HepG2 (cell line): ENCODE data around the gene SLC1A4. TPM values are rescaled to one million over a fixed set of nuclear protein-coding genes. Genes with fewer than 3 reads are reported as not detected.

Experiments used
- ATAC-seq: fragments of 200-7000 bp; cut with Tn5 transposase; 3 replicates; pipeline ENCODE4 v1.9.1; 2020; ENCODE audit warnings: mild to moderate bottlenecking, moderate library complexity
- BruUV-seq: library from RNA; stranded (reverse); fragments of 400-500 nt; replicated peaks from 2 replicates; lab custom pipeline; 2021; lab: Mats Ljungman, UMichigan
- CTCF ChIA-PET: fragments of 300-600 bp; formaldehyde crosslinking; extraction: SDS; loops from one replicate; lab custom pipeline; 2021; ENCODE audit warnings: low total read pairs, inconsistent platforms, low intra/inter-chr PET ratio; lab: Yijun Ruan, JAX
- POLR2A ChIA-PET: fragments of 350-600 bp; sonication (Branson Sonifier 250); formaldehyde crosslinking; loops from one replicate; lab custom pipeline; 2020; ENCODE audit warnings: antibody characterized with exemption, inconsistent platforms; lab: Yijun Ruan, JAX
- DNase-seq: peaks from one replicate; pipeline ENCODE4 v3.0.0-alpha.2; 2015; ENCODE audit warnings: low spot score
- FAIRE-seq: peaks from 3 replicates; lab custom pipeline; 2011; peaks lifted over from hg19 to GRCh38; lab: Jason Lieb, UNC
- H2AFZ ChIP-seq: one replicate; pipeline ENCODE4 v1.6.1; 2011; ENCODE audit warnings: low read length, inconsistent platforms
- H3K27ac ChIP-seq: fragments of 300-600 bp; 3 replicates; pipeline ENCODE4 v1.8.0; 2011; ENCODE audit warnings: mixed run types, mild to moderate bottlenecking, mixed read lengths, low read length, inconsistent platforms; ENCODE audit not compliant: insufficient read depth; ENCODE audit errors: extremely low read length
- H3K27me3 ChIP-seq, 2 experiments: fragments of 200-600 bp in 1 of 2; 2 replicates in 1 of 2; 3 replicates in 1 of 2; pipeline versions ENCODE4 v1.6.0 to v1.8.0; 2011; ENCODE audit warnings: low read length in 2 of 2, mild to moderate bottlenecking in 2 of 2, moderate library complexity in 2 of 2, inconsistent platforms in 1 of 2; ENCODE audit not compliant: insufficient read depth in 2 of 2, control insufficient read depth in 1 of 2
- H3K36me3 ChIP-seq, 2 experiments: fragments of 200-600 bp in 1 of 2; replicated peaks in 1 of 2; 2 replicates in 1 of 2; 3 replicates in 1 of 2; pipeline versions ENCODE4 v1.5.1 to v1.8.0; 2011; ENCODE audit warnings: low read length in 2 of 2, inconsistent platforms in 1 of 2; ENCODE audit not compliant: insufficient read depth in 2 of 2, control insufficient read depth in 1 of 2
- H3K4me1 ChIP-seq: 2 replicates; pipeline ENCODE4 v1.5.1; 2012; ENCODE audit warnings: low read length, inconsistent platforms; ENCODE audit not compliant: insufficient read depth
- H3K4me2 ChIP-seq: 2 replicates; pipeline ENCODE4 v1.6.0; 2011; ENCODE audit warnings: low read depth, low read length, inconsistent platforms
- H3K4me3 ChIP-seq, 3 experiments: fragments of 200-600 bp in 1 of 3; sonication (generic), shearing (Covaris generic) in 1 of 3; replicated peaks in 1 of 3; 2 replicates each; pipeline ENCODE4 v1.5.1; 2011 to 2016; ENCODE audit warnings: low read length in 3 of 3, inconsistent platforms in 2 of 3, low read depth in 2 of 3, mild to moderate bottlenecking in 2 of 3, control low read depth in 1 of 3, mixed read lengths in 1 of 3; ENCODE audit not compliant: insufficient read depth in 1 of 3
- H3K79me2 ChIP-seq: one replicate; pipeline ENCODE4 v1.6.1; 2011; ENCODE audit warnings: low read length, inconsistent platforms; ENCODE audit not compliant: insufficient read depth
- H3K9ac ChIP-seq: 2 replicates; pipeline ENCODE4 v1.6.0; 2011; ENCODE audit warnings: mild to moderate bottlenecking, low read depth, low read length, inconsistent platforms; ENCODE audit not compliant: insufficient read depth
- H3K9me3 ChIP-seq: 2 replicates; pipeline ENCODE4 v1.5.1; 2012; ENCODE audit warnings: mild to moderate bottlenecking, low read length
- H4K20me1 ChIP-seq: 2 replicates; pipeline ENCODE4 v1.6.0; 2011; ENCODE audit warnings: inconsistent platforms, mild to moderate bottlenecking, low read length, moderate library complexity; ENCODE audit not compliant: insufficient read depth
- MEIS2 ChIP-seq: sonication (generic); formaldehyde crosslinking; IDR thresholded peaks from 2 replicates; pipeline ENCODE4 v1.9.0; 2021; ENCODE audit warnings: mild to moderate bottlenecking, missing genetic modification reagents
- WGBS: methylation state at CpG from one replicate; pipeline ENCODE4 v1.1.6; 2017; ENCODE audit warnings: low lambda C conversion rate; 5-methylcytosine and 5-hydroxymethylcytosine counted together
- in situ Hi-C: cut with HindIII; loops from 2 replicates; pipeline ENCODE4 v1.10.0; 2017; ENCODE audit warnings: low pct_unique_long_range_greater_than_20kb; ENCODE audit not compliant: extremely low pct_ligation_motif_present
- intact Hi-C: fragments of 100-400 bp; cut with micrococcal nuclease; formaldehyde crosslinking; loops from one replicate; pipeline ENCODE4 v1.10.0; 2022; ENCODE audit not compliant: unreplicated experiment
- polyA plus RNA-seq, 8 experiments: library from polyadenylated mRNA; depleted of rRNA in 3 of 8; stranded (reverse) in 7 of 8; unstranded in 1 of 8; fragments of >200 nt; fragmentation: Illumina TruSeq in 4 of 8; extraction: Trizol in 4 of 8; gene quantifications; 2 replicates each; pipeline versions ENCODE4 v1.2.1 to v1.2.3, GENCODE V29; 2011 to 2016; ENCODE audit warnings: low read depth in 4 of 8, missing spikeins in 1 of 8, mixed read lengths in 1 of 8; ENCODE audit not compliant: insufficient read depth in 1 of 8
- total RNA-seq, 5 experiments: library from RNA; depleted of rRNA; stranded (reverse); fragments of >200 nt; fragmentation: Illumina TruSeq; extraction: Trizol; gene quantifications; 2 replicates each; pipeline ENCODE4 v1.2.3, GENCODE V29; 2016; ENCODE audit warnings: low read depth in 1 of 5
- TF ChIP-seq, protein P1 (sequence below): sonication (generic); formaldehyde crosslinking; IDR thresholded peaks from 2 replicates; pipeline ENCODE4 v1.5.1; 2020; ENCODE audit warnings: mild to moderate bottlenecking, missing genetic modification reagents, moderate library complexity

Gene SLC1A4
- total and polyA plus RNA-seq, 2 of the 13 experiments (the other 11 are each of a cell fraction or from before 2014, with no cell fraction given) = 21.0 to 39.6 TPM

DNA sequence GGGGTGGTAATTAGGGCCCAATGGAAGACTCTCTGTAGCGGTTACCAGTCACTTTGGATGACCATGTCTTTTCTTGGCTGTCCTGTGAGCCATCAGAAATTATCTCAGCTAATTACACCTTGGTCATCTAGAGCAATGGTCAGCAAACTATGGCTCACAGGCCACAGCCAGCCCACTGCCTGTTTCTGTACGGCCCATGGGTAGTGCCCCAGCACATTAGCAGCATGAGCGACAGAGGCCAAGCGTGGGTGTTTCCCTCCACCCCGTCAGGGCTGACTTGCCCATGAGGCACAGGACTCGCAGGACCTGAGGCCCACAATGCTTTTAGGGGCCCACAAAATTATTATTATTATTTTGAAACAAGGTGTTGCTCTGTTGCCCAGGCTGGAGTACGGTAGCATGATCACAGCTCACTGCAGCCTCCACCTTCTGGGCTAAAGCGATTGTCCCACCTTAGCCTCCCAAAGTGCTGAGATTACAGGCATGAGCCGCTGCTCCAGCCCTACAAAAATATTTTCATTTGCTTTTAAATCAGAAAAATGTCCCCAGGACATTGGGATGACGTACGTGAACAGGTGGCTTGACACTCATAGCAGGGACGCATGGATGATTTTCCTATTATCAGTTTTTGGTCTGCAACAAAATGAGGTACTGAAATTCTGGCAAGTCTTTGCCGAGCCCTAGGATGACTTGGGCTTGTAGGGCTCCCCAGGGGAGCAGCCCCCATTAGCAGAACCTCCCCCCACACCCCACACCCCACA is 37.7 kb downstream of the SLC1A4 start:
- H3K27ac ChIP-seq = no peak overlapping the region
- H4K20me1 ChIP-seq = no peaks in the 10 kb centered on the region
- DNase-seq (no peak), ATAC-seq (no peak), FAIRE-seq (no peak)
- ChIA-PET POLR2A (interaction anchor here (1.0 to 1.2 kb wide), 3 partner anchors 38 to 109 kb away, joined by 3 read pairs; no protein-coding TSS in a partner anchor), CTCF (no interaction called here)
- TF ChIP-seq MEIS2 (CRISPR knock-in tag) = no peak
- TF ChIP-seq, protein P1, sequence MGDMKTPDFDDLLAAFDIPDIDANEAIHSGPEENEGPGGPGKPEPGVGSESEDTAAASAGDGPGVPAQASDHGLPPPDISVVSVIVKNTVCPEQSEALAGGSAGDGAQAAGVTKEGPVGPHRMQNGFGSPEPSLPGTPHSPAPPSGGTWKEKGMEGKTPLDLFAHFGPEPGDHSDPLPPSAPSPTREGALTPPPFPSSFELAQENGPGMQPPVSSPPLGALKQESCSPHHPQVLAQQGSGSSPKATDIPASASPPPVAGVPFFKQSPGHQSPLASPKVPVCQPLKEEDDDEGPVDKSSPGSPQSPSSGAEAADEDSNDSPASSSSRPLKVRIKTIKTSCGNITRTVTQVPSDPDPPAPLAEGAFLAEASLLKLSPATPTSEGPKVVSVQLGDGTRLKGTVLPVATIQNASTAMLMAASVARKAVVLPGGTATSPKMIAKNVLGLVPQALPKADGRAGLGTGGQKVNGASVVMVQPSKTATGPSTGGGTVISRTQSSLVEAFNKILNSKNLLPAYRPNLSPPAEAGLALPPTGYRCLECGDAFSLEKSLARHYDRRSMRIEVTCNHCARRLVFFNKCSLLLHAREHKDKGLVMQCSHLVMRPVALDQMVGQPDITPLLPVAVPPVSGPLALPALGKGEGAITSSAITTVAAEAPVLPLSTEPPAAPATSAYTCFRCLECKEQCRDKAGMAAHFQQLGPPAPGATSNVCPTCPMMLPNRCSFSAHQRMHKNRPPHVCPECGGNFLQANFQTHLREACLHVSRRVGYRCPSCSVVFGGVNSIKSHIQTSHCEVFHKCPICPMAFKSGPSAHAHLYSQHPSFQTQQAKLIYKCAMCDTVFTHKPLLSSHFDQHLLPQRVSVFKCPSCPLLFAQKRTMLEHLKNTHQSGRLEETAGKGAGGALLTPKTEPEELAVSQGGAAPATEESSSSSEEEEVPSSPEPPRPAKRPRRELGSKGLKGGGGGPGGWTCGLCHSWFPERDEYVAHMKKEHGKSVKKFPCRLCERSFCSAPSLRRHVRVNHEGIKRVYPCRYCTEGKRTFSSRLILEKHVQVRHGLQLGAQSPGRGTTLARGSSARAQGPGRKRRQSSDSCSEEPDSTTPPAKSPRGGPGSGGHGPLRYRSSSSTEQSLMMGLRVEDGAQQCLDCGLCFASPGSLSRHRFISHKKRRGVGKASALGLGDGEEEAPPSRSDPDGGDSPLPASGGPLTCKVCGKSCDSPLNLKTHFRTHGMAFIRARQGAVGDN = 0 out of 2 replicates have a peak, but pooled peaks have one; percentile 10
- intact Hi-C loops (loop anchor here (5.0 kb wide), 1 partner anchor 35 kb away; no protein-coding TSS in a partner anchor), in situ Hi-C loops (no loop called here)
- no peaks in the 10 kb centered on the region for H3K79me2 ChIP-seq
- 98% methylated on average over 13 of the region's 13 CpGs for WGBS
- no peak overlapping the region for H3K4me2 ChIP-seq
- H3K27me3 ChIP-seq = no peaks in the 10 kb centered on the region
- peaks cover 4 to 28% of the 10 kb centered on the region in 2 experiments for H3K36me3 ChIP-seq
- no peaks in the 10 kb centered on the region for H3K9me3 ChIP-seq
- no peak overlapping the region for H3K4me3 ChIP-seq
- BruUV-seq = no TSS peak
- no peak overlapping the region for H3K9ac ChIP-seq
- H2AFZ ChIP-seq = no peak overlapping the region
- peaks cover 48% of the 10 kb centered on the region for H3K4me1 ChIP-seq
